HG02610 (cell line): ENCODE data around the gene FRMPD4.

ENCODE experiments used
- ATAC-seq: cut with Tn5 transposase; IDR thresholded peaks from one replicate; pipeline ENCODE4 v1.9.1; 2021; ENCODE audit warnings: mild to moderate bottlenecking, moderate library complexity; ENCODE audit not compliant: unreplicated experiment

The FRMPD4 gene

DNA sequence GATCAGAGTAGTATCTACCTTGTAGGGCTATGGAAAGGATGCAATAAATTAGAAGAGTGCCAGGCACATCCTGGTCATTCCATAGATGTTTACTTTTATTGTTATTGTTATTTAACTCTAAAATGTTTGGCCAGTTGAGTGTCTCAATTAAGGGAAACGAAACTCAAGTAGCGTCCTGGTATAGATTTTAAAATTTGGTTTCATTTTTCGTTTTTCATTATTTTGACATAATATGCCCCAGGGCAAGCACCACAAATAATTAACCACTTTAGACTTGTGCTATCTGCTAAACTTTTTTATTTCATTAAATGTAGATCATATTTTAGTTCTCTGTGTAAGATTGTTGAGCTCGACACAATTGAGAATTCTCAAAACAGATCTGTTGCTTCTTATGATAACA is 473.2 kb downstream of the FRMPD4 start:
- ATAC-seq, result no peak

DNA sequence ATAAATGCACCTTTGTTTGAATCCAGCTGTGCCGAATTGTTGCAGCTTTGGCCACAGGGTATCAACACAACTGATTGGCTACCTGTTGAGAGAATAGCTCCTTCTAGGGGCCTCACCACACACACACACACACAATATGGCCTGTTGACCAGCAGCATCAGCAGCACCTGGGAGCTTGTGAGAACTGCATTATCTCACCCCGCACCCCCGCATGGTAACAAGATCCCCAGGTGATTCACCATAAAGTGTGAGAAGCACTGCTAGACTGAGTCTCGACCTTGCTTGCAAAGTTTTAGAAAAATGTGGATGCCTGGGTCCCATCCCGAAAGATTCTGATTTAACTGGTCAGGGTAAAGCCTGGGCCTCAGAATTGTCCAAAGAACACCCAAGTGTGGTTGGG is 476.0 kb downstream of the FRMPD4 start:
- ATAC-seq, result no peak

DNA sequence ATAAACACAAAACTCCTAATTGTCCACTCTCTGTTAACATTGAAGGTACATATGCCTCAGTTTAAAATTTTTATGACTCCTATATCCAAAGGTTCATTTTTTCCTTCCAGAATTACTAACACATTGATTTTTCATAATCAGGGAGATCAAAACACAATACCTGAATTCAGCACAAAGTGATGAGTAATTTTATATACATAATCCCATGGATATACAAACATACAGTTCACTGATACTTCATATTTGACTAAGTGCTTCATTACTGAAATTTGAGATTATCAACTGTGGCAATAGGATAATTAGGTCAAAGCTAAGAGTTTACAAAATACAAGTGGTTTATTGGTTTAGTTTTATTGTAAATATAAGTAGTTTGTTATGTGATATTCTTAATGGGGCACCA is 476.8 kb downstream of the FRMPD4 start:
- no peak for ATAC-seq

- ATAC-seq, result no peak
These were observed 479.0 kb downstream of the FRMPD4 start for GRCh38 chrX:12617241-12617640.

GRCh38 chrX:12647230-12647629 is 509.0 kb downstream of the FRMPD4 start:
- ATAC-seq, result no peak

DNA sequence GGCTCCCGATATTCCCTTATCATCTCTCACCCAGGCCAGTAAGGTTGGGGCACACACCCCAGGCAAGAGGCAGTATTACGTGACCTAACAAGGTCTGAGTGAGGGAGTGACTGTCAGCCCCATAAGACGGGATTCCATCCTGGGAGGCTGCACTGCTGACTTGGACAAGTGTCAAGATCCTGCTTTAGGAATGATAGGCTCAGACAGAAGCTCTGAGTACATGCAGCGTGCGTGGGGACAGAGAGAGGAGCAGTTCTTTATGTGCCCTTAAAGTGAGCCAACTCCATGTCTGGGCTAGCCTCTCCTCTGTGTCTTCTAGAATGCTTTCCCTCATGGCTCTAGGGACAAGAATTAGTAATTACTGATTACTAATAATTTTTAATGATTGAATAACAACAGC is 510.7 kb downstream of the FRMPD4 start:
- ATAC-seq, result no peak

GRCh38 chrX:12657433-12657832 is 519.2 kb downstream of the FRMPD4 start:
- no peak for ATAC-seq

- ATAC-seq, result peak; percentile 95
These were observed 519.6 kb downstream of the FRMPD4 start for GRCh38 chrX:12657881-12658280.

GRCh38 chrX:12661464-12661863 is 523.2 kb downstream of the FRMPD4 start:
- no peak for ATAC-seq

DNA sequence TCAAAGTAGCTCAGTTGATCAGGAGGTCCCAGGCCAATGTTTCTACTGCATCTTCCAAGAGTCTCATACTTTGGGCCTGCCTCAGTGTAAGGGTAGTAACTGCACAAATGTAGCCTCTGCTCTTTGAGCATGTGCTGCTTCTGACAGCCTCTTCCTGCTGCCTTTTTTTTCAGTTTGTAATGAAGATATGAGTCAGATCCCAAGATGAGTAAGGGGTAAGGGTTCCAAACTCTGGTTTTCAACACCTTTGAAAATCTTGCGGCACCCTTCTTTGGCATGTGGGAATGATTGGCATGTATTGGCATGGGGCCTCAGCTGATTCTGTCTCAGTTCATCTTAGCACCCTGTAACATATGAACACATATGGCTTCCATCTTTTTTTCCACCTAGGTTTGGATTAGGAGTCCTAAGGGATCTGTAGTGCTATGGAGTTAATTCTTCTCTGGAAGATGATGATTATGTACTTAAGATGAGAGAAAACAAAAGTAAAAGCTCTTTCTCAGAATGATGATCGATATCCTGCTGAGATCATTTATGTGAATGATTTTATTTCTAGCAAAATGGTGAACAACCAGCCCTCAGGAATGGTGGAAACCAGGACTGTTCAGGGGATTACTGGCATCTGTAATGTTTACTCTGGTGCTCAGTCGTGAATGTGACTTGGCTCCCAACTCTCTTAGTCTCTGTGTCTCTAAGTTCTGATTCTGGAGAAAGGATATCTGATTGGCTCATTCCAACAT is 534.3 kb downstream of the FRMPD4 start:
- no peak for ATAC-seq

DNA sequence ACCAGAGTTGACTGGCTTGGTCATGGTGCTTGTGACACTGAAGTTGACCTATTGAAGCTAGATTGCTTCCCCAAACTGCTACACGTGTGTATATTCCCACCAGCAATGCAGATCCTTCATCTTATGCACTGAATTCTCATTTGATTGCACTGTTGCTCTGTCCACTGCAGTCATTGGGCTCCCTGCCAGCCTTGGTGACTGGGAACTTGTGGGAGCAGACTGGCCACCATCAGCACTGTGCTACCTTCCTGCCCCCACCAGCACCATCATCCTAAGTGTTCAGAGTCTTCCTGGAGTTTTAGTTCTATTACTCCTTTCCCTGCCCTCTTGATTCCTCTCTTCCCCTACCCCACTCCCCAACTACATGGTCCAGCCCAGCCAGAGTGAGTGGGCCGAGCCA is 535.2 kb downstream of the FRMPD4 start:
- ATAC-seq, result no peak

- no peak for ATAC-seq
These were observed 541.2 kb downstream of the FRMPD4 start for GRCh38 chrX:12679522-12679921.

- ATAC-seq, result no peak
These were observed 542.8 kb downstream of the FRMPD4 start for GRCh38 chrX:12681047-12681446.

DNA sequence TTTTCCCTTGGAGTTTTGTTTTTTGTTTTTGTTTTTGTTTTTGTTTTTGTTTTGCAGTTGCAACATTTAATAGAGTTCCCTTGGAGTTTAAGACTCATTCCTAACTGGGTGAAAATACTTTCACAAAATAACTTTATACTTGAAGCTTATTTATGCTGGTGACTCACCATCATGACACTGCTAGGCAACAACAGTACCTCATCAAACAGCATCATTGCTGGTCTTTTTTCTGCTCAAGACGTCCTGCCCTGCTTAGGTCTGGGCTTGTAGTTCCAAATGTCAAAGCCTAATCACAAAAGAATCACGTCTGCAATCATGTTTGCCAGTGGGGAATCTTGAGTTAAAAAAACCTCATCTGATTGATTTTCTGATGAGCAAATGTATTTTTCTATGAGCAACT is 547.3 kb downstream of the FRMPD4 start:
- no peak for ATAC-seq

DNA sequence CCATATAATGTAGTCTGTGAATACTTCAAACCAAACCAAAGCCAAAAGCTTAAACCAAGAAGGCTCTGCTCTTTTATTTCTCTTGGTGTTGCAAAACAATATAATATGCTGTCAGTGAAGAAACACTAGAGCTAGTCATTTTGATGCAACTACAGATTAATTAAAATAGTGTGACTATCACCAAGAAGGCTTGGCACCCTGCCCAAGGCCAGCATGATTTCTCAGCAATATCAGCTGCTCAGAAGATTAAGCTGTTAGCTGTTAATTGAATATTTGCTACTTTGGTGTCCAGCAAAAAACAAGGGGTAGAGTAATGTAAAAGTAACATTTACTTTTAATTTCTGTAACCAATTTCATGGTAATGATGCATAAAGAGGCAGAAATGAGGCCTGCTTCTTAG is 548.1 kb downstream of the FRMPD4 start:
- ATAC-seq, result no peak

DNA sequence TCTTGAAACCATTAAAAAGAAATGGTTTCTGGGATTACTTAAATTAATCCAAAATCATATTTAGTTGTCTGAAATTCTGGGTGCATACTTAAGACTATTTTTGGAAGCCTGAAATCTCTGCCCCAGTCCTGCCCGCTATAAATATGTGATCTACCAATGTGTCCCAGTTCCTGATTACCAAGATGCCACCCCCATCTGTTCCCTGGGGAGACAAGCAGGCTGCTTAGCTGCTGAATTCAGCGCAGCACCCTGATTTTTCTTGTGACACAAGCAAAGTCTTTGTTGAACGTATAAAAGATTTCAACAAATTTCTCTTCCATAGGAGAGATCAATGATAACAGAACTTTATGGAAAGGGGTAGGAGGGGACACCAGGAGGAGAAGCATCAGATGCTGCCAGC is 552.4 kb downstream of the FRMPD4 start:
- no peak for ATAC-seq

DNA sequence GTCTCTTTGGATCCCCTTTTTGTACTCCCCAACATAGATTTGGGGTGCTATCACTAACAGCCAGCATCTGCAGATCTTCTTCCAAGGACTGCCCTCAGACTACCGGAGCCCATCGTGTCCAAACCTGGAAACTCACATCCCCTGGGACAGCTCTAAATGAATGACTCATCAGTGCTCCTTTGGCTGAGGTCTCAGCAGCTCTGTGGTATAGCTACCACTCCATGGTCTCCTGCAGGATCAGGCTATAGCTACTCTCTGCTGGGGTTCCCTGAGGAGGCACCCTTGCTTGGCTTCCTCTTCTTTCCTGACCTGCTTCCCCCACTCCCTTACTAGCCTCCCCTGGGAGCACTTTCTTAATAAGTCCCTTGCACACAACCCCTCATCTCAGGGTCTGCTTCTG is 555.5 kb downstream of the FRMPD4 start:
- no peak for ATAC-seq

- ATAC-seq, result no peak
These were observed 562.5 kb downstream of the FRMPD4 start for GRCh38 chrX:12700745-12701144.

DNA sequence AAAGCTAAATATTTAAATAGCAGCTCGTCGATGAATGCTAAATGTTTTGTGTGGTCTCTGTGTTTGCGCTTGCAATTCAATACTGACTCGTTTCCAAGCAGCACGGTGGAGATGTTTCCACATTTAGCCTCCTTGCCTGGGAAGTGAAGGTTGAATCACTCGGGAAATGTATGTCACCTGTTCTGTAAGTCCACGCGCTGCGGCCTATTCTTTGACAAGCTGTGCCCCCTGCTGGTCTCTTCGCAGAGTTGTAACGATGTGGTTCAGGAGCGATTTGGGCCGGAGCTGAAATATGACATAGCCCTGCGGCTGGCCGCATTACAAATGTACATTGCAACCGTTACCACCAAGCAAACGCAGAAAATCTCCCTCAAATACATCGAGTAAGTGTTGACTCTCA is 563.4 kb downstream of the FRMPD4 start:
- ATAC-seq, result no peak

DNA sequence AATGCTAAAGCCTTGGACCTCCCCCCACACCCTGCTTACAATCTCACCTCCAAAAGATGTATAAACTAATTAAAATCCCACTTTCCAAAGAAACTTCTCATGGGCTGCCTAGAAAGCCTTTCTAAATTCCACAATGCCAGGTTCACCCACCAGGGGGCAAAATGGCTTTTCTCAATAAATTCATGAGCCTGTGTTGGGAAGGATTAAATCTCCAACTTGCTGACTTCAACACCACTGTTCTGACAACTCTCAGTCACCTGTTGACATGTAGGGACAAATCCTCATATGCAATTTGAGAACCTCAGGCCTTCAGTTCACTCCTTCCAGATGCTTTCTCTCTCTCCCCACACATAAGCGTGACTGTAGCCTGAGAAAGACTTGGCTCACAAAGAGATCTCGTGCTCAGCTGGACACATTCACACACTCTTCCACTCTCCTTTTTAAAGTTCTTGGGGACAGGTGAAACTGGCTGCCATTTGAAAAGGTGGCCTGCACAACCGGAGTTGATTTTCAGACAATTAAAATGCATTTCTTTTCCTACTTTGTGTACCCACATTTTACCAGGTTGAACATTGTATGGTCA is 564.3 kb downstream of the FRMPD4 start:
- ATAC-seq, result no peak

GRCh38 chrX:12704706-12705105 is 566.4 kb downstream of the FRMPD4 start:
- ATAC-seq, result no peak

GRCh38 chrX:12709047-12709446 is 570.8 kb downstream of the FRMPD4 start:
- no peak for ATAC-seq
